GM12872 (cell line): ENCODE results near the gene KIFC3.

Experiments
- CTCF ChIP-seq: IDR thresholded peaks from 3 replicates; pipeline ENCODE4 v1.5.1; 2011; ENCODE audit warnings: low read depth, mild to moderate bottlenecking, low read length, moderate library complexity; ENCODE audit not compliant: insufficient read depth

KIFC3 gene

GRCh38 chr16:57711993-57712392, 90.3 kb downstream of the KIFC3 start:
- TF ChIP-seq CTCF, result no peak

GRCh38 chr16:57711346-57711745, 90.9 kb downstream of the KIFC3 start:
- TF ChIP-seq CTCF, result no peak

GRCh38 chr16:57709663-57710062, 92.6 kb downstream of the KIFC3 start:
- no peak for TF ChIP-seq CTCF
